ENCODE results near the gene PDE6H. TPM values are rescaled to one million over a fixed set of nuclear protein-coding genes. Genes with fewer than 3 reads are reported as not detected.

PDE6H gene
- total RNA-seq, 2 donors from 2014 or later: not detected

- DNase-seq (ENCODE audit: low spot score): no peak
- intact Hi-C loops (cut with DNase I): no loop called here
- Histone ChIP-seq H3K9me3 (no peaks in the 10 kb centered on the region), H3K27ac (no peak overlapping the region), H3K36me3 (no peaks in the 10 kb centered on the region), H3K4me3 (no peak overlapping the region), H3K27me3 (replicated peaks; ENCODE audit: insufficient read depth) (no peaks in the 10 kb centered on the region), H3K4me1 (replicated peaks) (no peaks in the 10 kb centered on the region)
- TF ChIP-seq, protein P1, sequence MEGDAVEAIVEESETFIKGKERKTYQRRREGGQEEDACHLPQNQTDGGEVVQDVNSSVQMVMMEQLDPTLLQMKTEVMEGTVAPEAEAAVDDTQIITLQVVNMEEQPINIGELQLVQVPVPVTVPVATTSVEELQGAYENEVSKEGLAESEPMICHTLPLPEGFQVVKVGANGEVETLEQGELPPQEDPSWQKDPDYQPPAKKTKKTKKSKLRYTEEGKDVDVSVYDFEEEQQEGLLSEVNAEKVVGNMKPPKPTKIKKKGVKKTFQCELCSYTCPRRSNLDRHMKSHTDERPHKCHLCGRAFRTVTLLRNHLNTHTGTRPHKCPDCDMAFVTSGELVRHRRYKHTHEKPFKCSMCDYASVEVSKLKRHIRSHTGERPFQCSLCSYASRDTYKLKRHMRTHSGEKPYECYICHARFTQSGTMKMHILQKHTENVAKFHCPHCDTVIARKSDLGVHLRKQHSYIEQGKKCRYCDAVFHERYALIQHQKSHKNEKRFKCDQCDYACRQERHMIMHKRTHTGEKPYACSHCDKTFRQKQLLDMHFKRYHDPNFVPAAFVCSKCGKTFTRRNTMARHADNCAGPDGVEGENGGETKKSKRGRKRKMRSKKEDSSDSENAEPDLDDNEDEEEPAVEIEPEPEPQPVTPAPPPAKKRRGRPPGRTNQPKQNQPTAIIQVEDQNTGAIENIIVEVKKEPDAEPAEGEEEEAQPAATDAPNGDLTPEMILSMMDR (IDR thresholded peaks at IDR 0.05): no peak
- TF ChIP-seq POLR2AphosphoS5 (IDR thresholded peaks at IDR 0.05) (no peak), POLR2A (IDR thresholded peaks at IDR 0.05) (no peak)
- WGBS: 88% methylated on average over 2 of the region's 2 CpGs
Observed at GRCh38 chr12:14981049-14981448, 8.2 kb downstream of the PDE6H start.

DNA sequence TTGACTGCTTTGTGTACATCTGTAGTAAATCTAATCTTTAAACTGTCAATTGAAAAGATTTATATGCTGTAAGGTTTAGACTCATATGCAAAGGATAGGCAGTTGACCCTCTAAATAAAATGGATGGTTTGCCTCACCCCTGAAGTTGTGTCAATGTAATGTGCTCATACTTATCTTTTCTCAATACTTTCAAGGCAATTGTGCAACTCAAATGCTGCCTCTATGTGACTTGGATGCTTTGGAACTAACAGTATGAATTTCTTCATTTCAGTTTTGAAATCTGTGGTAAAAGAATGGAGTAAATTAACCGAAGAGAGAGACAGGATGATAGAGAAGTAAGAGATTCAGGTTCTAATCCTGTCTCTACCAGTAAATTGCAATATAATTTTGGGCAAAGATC is 9.7 kb downstream of the PDE6H start:
- WGBS: 97% methylated on average over 1 of the region's 1 CpG
- TF ChIP-seq, protein P1 (IDR thresholded peaks at IDR 0.05): no peak
- TF ChIP-seq POLR2AphosphoS5 (IDR thresholded peaks at IDR 0.05) (no peak), POLR2A (IDR thresholded peaks at IDR 0.05) (no peak)
- no peaks in the 10 kb centered on the region for H3K4me1 ChIP-seq (replicated peaks)
- no peak overlapping the region for H3K4me3 ChIP-seq
- intact Hi-C loops (cut with DNase I): no loop called here
- no peaks in the 10 kb centered on the region for H3K9me3 ChIP-seq
- H3K27ac ChIP-seq: no peak overlapping the region
- H3K27me3 ChIP-seq (replicated peaks; ENCODE audit: insufficient read depth): no peaks in the 10 kb centered on the region
- H3K36me3 ChIP-seq: no peaks in the 10 kb centered on the region
- DNase-seq (ENCODE audit: low spot score): no peak

- no peaks in the 10 kb centered on the region for H3K27me3 ChIP-seq (replicated peaks; ENCODE audit: insufficient read depth)
- no peaks in the 10 kb centered on the region for H3K9me3 ChIP-seq
- no peak for TF ChIP-seq POLR2AphosphoS5 (IDR thresholded peaks at IDR 0.05)
- TF ChIP-seq, protein P1 (IDR thresholded peaks at IDR 0.05): no peak
- no peak for TF ChIP-seq POLR2A (IDR thresholded peaks at IDR 0.05)
- DNase-seq (ENCODE audit: low spot score): no peak
- 91% methylated on average over 2 of the region's 2 CpGs for WGBS
- no peak overlapping the region for H3K27ac ChIP-seq
- H3K4me3 ChIP-seq: no peak overlapping the region
- no peaks in the 10 kb centered on the region for H3K4me1 ChIP-seq (replicated peaks)
- intact Hi-C loops (cut with DNase I): no loop called here
- no peaks in the 10 kb centered on the region for H3K36me3 ChIP-seq
Observed at GRCh38 chr12:14982991-14983390, 10.1 kb downstream of the PDE6H start.

GRCh38 chr12:14984036-14984435 is 11.2 kb downstream of the PDE6H start:
- no peak for DNase-seq (ENCODE audit: low spot score)
- no peaks in the 10 kb centered on the region for H3K4me1 ChIP-seq (replicated peaks)
- TF ChIP-seq POLR2AphosphoS5 (IDR thresholded peaks at IDR 0.05): no peak
- no peak for TF ChIP-seq POLR2A (IDR thresholded peaks at IDR 0.05)
- TF ChIP-seq, protein P1 (IDR thresholded peaks at IDR 0.05): no peak
- H3K36me3 ChIP-seq: no peaks in the 10 kb centered on the region
- intact Hi-C loops (cut with DNase I): no loop called here
- no peaks in the 10 kb centered on the region for H3K27me3 ChIP-seq (replicated peaks; ENCODE audit: insufficient read depth)
- no peak overlapping the region for H3K4me3 ChIP-seq
- 71% methylated on average over 1 of the region's 1 CpG for WGBS
- H3K9me3 ChIP-seq: no peaks in the 10 kb centered on the region
- H3K27ac ChIP-seq: no peak overlapping the region

DNA sequence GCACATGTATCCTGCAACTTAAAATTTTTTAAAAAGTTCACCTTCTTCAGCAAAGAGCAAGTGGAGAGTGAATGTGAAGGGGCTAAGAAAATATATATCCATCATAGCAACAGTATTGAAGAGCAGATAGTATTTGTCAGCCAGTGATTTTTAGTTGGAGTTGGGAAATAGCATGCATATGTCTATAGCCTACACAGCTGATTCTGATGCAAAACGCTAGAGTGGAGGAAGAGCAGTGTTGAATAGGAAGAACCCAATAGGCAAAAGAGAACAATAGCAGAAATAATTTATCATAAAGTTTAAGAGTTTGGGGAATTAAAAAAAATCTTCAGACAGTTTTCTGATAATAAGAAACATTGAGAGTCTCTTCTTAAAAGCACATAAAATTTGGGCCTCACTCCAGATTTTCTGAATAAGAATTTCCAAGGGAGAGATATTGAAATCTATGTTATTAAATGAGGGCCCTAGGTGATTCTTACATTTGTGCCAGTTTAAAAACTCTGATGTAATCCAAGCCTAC is 12.0 kb downstream of the PDE6H start:
- TF ChIP-seq POLR2AphosphoS5 (IDR thresholded peaks at IDR 0.05) (no peak), POLR2A (IDR thresholded peaks at IDR 0.05) (no peak)
- TF ChIP-seq, protein P1 (IDR thresholded peaks at IDR 0.05): no peak

More for the DNA sequence above, 12.0 kb downstream of the PDE6H start:
- Histone ChIP-seq H3K4me1 (replicated peaks) (no peaks in the 10 kb centered on the region), H3K4me3 (no peak overlapping the region), H3K9me3 (no peaks in the 10 kb centered on the region), H3K27ac (no peak overlapping the region), H3K36me3 (no peaks in the 10 kb centered on the region), H3K27me3 (replicated peaks; ENCODE audit: insufficient read depth) (no peaks in the 10 kb centered on the region)
- no peak for DNase-seq (ENCODE audit: low spot score)
- intact Hi-C loops (cut with DNase I): no loop called here
- 61% methylated on average over 1 of the region's 1 CpG for WGBS

Data from prostate gland (tissue), 2 donors.